ENCODE data around the gene TMEM51. TPM values are rescaled to one million over a fixed set of nuclear protein-coding genes. Genes with fewer than 3 reads are reported as not detected.

TMEM51 gene
- total RNA-seq, 1 donor from 2014 or later: not detected

DNA sequence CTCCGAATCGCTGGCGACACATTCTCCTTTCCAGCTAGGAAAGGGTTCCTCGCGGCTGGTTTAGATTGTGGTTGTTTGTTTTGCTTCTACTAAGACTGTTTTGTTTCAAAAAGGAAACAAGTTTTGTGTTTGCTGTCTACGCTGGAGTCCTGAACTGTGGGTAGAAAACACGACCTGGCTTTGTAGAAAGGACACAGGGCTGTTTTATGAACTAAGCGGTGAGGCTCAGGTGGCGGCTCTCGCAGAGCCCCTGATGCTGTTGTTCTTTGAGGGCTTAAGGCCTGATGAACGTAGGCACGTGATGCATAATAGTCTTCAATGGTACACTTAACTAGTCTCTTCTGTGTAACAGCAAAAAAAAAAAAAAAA lies 66.5 kb downstream of the TMEM51 start:
- intact Hi-C loops (cut with DNase I): no loop called here
- Histone ChIP-seq H3K4me3 (no peak overlapping the region), H3K27ac (no peak overlapping the region), H3K27me3 (no peaks in the 10 kb centered on the region), H3K36me3 (peaks cover 0 to 3% of the 10 kb centered on the region in 2 donors), H3K9me3 (no peaks in the 10 kb centered on the region), H3K4me1 (no peaks in the 10 kb centered on the region)
- no peak for DNase-seq (ENCODE audit: low spot score in 2 of 2)
- TF ChIP-seq, protein P1, sequence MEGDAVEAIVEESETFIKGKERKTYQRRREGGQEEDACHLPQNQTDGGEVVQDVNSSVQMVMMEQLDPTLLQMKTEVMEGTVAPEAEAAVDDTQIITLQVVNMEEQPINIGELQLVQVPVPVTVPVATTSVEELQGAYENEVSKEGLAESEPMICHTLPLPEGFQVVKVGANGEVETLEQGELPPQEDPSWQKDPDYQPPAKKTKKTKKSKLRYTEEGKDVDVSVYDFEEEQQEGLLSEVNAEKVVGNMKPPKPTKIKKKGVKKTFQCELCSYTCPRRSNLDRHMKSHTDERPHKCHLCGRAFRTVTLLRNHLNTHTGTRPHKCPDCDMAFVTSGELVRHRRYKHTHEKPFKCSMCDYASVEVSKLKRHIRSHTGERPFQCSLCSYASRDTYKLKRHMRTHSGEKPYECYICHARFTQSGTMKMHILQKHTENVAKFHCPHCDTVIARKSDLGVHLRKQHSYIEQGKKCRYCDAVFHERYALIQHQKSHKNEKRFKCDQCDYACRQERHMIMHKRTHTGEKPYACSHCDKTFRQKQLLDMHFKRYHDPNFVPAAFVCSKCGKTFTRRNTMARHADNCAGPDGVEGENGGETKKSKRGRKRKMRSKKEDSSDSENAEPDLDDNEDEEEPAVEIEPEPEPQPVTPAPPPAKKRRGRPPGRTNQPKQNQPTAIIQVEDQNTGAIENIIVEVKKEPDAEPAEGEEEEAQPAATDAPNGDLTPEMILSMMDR (IDR thresholded peaks at IDR 0.05): no peak

DNA sequence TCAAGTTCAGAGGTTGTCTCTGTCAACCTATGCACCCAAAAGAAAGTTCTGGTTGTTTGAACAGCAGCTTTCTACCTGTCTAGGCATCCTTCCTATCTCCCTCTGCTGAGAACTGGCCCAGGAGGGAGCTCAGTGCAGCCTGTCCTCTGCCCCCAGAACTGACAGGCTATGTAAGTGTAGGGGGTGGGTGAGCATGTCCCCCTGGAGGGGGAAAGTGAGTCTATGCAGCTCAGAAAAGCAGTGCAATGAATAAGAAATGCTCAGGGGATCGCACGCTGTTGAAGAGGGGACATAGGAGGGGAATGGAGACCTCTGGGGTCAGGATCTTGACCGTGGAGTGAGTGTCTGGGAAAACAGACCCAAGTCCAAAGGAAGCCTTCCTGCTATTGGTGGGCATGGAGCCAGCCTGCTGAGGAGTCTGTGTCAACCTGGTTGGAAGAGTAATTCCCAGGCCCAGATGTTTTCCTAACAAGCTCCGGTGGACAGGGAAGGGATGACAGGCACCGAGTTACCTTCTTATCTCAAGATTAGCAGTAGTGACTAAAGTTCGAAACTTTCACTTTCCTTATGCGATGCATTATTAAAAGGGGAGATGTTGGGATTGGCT lies 67.4 kb downstream of the TMEM51 start:
- DNase-seq (ENCODE audit: low spot score in 2 of 2): no peak
- intact Hi-C loops (cut with DNase I): no loop called here
- Histone ChIP-seq H3K4me3 (no peak overlapping the region), H3K36me3 (peaks cover 0 to 3% of the 10 kb centered on the region in 2 donors), H3K27ac (no peak overlapping the region), H3K9me3 (no peaks in the 10 kb centered on the region), H3K4me1 (no peaks in the 10 kb centered on the region), H3K27me3 (no peaks in the 10 kb centered on the region)
- TF ChIP-seq, protein P1 (IDR thresholded peaks at IDR 0.05): no peak

DNA sequence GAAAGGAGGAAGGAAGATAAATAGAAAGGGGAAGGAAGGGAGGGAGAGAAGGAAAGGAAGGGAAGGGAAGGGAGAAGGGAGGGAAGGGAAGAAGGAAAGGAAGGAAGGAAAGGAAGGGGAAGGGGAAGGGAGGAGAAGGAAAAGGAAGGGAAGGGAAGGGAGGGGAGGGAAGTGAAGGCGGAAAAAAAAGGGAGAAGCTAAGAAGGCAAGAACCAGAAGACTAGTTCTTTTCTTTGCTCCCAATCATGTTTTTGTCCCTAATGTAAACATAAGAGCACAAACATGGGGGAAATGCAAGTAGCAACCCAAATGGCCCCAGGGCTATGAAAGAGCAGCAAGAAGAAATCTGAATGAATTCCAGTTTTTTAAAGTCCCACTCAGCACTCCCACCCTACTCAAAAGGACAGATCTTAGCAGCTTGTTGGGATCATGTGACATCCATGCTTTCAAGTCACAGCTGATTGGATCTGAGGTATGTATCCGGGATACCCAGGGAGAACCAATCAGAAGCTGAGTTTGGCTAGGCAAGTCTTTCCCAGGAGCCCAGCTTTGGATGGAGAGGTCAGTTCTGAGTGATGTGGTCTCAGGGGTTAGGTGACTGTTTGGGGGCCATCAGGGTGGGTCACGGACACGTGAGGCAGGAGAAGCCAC lies 69.2 kb downstream of the TMEM51 start:
- Histone ChIP-seq H3K4me3 (no peak overlapping the region), H3K4me1 (no peaks in the 10 kb centered on the region), H3K36me3 (peaks cover 0 to 3% of the 10 kb centered on the region in 2 donors), H3K27ac (no peak overlapping the region), H3K9me3 (no peaks in the 10 kb centered on the region), H3K27me3 (no peaks in the 10 kb centered on the region)
- TF ChIP-seq, protein P1 (IDR thresholded peaks at IDR 0.05): no peak
- intact Hi-C loops (cut with DNase I): no loop called here
- no peak for DNase-seq (ENCODE audit: low spot score in 2 of 2)

DNA sequence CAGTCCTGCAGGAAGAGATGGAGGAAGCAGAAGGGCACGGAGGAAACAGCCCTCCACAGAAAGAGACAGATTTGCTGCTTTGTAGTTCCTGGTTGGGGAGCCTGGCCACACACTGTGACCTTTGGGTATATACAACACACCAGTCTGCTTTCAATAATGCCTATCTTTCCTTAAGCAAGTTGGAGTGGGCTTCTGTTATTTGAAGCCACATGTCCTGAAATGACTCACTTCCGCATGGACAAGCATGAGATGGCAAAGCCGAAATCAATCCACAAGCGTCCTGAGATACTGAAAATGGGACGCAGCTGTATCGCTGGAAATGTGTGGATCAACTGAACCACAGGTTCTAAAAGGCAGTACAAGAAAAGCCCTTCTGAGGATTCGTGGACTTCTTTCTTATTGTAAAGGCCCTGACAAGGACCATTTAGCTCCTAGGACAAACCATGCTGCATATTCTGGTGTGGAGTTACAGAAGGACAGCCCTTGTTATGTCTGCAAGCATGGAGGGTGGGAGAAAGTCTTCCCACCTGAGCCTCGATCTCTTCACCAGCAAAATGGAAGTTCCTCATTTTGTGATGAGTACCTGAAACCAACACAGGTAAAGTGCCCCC lies 70.8 kb downstream of the TMEM51 start:
- DNase-seq (ENCODE audit: low spot score in 2 of 2): no peak
- Histone ChIP-seq H3K4me3 (no peak overlapping the region), H3K36me3 (peaks cover 0 to 3% of the 10 kb centered on the region in 2 donors), H3K4me1 (no peaks in the 10 kb centered on the region), H3K27me3 (no peaks in the 10 kb centered on the region), H3K27ac (no peak overlapping the region), H3K9me3 (no peaks in the 10 kb centered on the region)
- intact Hi-C loops (cut with DNase I): no loop called here
- TF ChIP-seq, protein P1 (IDR thresholded peaks at IDR 0.05): no peak

DNA sequence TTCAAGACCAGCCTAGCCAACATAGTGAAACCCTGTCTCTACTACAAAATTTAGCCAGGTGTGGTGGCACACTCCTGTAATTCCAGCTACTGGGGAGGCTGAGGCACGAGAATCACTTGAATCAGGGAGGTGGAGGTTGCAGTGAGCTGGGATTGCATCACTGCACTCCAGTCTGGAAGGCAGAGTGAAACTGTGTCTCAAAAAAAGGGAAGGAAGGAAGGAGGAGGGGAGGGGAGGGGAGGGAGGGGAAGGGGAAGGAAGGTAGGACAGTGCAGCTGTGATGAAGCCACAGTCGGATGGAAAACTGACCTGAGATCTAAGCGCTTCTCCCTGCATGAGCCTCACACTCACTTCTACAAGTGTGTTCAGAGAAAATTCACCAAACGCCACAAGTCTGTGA lies 71.4 kb downstream of the TMEM51 start:
- intact Hi-C loops (cut with DNase I): no loop called here
- Histone ChIP-seq H3K4me1 (no peaks in the 10 kb centered on the region), H3K27ac (no peak overlapping the region), H3K36me3 (no peaks in the 10 kb centered on the region), H3K27me3 (no peaks in the 10 kb centered on the region), H3K9me3 (no peaks in the 10 kb centered on the region), H3K4me3 (no peak overlapping the region)
- no peak for DNase-seq (ENCODE audit: low spot score in 2 of 2)
- TF ChIP-seq, protein P1 (IDR thresholded peaks at IDR 0.05): no peak
